H9 (cell line): Measurements from ENCODE around the gene MZT2A. TPM values are rescaled to one million over a fixed set of nuclear protein-coding genes. Genes with fewer than 3 reads are reported as not detected.
"Not testable (repeated sequence)": the region's sequence is repeated elsewhere in the genome, so short reads cannot be mapped to it uniquely, and the experiment has no call there.

ENCODE experiments used
- DNase-seq: peaks from one replicate; pipeline ENCODE4 v3.0.0-alpha.2; 2017
- H2AFZ ChIP-seq: one replicate; pipeline ENCODE4 v1.6.1; 2013; ENCODE audit warnings: mild to moderate bottlenecking, low read length, control low read depth, moderate library complexity
- H2AK5ac ChIP-seq: 2 replicates; pipeline ENCODE4 v1.6.1; 2013; ENCODE audit warnings: low read length, control low read depth, mixed read lengths; ENCODE audit not compliant: insufficient read length
- H2BK120ac ChIP-seq: one replicate; pipeline ENCODE4 v1.6.1; 2013; ENCODE audit warnings: low read depth, mild to moderate bottlenecking, low read length, control low read depth, inconsistent platforms; ENCODE audit not compliant: poor library complexity, severe bottlenecking
- H2BK12ac ChIP-seq: 2 replicates; pipeline ENCODE4 v1.6.1; 2013; ENCODE audit warnings: low read length, control low read depth, mixed read lengths, low read depth; ENCODE audit not compliant: insufficient read length
- H2BK15ac ChIP-seq: 2 replicates; pipeline ENCODE4 v1.6.1; 2013; ENCODE audit warnings: low read depth, low read length, control low read depth
- H2BK20ac ChIP-seq: one replicate; pipeline ENCODE4 v1.6.1; 2013; ENCODE audit warnings: low read depth, mild to moderate bottlenecking, low read length, control low read depth, inconsistent platforms; ENCODE audit not compliant: poor library complexity, severe bottlenecking
- H2BK5ac ChIP-seq: 2 replicates; pipeline ENCODE4 v1.6.1; 2013; ENCODE audit warnings: low read length, control low read depth, mixed read lengths; ENCODE audit not compliant: insufficient read length
- H3K14ac ChIP-seq: 2 replicates; pipeline ENCODE4 v1.6.1; 2013; ENCODE audit warnings: low read length, control low read depth; ENCODE audit not compliant: insufficient read depth
- H3K18ac ChIP-seq: 2 replicates; pipeline ENCODE4 v1.6.1; 2013; ENCODE audit warnings: low read depth, mild to moderate bottlenecking, mixed read lengths, low read length, control low read depth; ENCODE audit not compliant: insufficient read length
- H3K23ac ChIP-seq: 2 replicates; pipeline ENCODE4 v1.6.1; 2013; ENCODE audit warnings: low read length, control low read depth, mixed read lengths, low read depth; ENCODE audit not compliant: insufficient read length
- H3K23me2 ChIP-seq: 2 replicates; pipeline ENCODE4 v1.6.1; 2013; ENCODE audit warnings: low read depth, mild to moderate bottlenecking, mixed read lengths, low read length, control low read depth; ENCODE audit not compliant: insufficient read length, poor library complexity, severe bottlenecking
- H3K27ac ChIP-seq: 2 replicates; pipeline ENCODE4 v1.5.1; 2013; ENCODE audit warnings: low read length, control low read depth, mixed read lengths, low read depth; ENCODE audit not compliant: insufficient read length
- H3K27me3 ChIP-seq: 2 replicates; pipeline ENCODE4 v1.6.1; 2013; ENCODE audit warnings: low read length, control low read depth, inconsistent platforms; ENCODE audit not compliant: insufficient read depth
- H3K4ac ChIP-seq: 2 replicates; pipeline ENCODE4 v1.6.1; 2013; ENCODE audit warnings: low read depth, mild to moderate bottlenecking, control low read depth, inconsistent platforms, low read length, moderate library complexity
- H3K4me1 ChIP-seq: 2 replicates; pipeline ENCODE4 v1.6.1; 2013; ENCODE audit warnings: low read length, control low read depth, inconsistent platforms; ENCODE audit not compliant: insufficient read depth
- H3K4me2 ChIP-seq: 2 replicates; pipeline ENCODE4 v1.6.1; 2013; ENCODE audit warnings: low read length, control low read depth, mixed read lengths; ENCODE audit not compliant: insufficient read length, insufficient read depth
- H3K56ac ChIP-seq: 2 replicates; pipeline ENCODE4 v1.6.1; 2013; ENCODE audit warnings: low read depth, mild to moderate bottlenecking, mixed read lengths, low read length, control low read depth; ENCODE audit not compliant: insufficient read length
- H3K79me1 ChIP-seq: 2 replicates; pipeline ENCODE4 v1.6.1; 2013; ENCODE audit warnings: low read depth, mild to moderate bottlenecking, moderate library complexity, low read length, control low read depth, inconsistent platforms; ENCODE audit not compliant: insufficient read depth, poor library complexity, severe bottlenecking
- H3K79me2 ChIP-seq: 2 replicates; pipeline ENCODE4 v1.6.1; 2013; ENCODE audit warnings: low read length, control low read depth, inconsistent platforms; ENCODE audit not compliant: insufficient read depth
- H3K9ac ChIP-seq: 2 replicates; pipeline ENCODE4 v1.6.1; 2013; ENCODE audit warnings: low read length, control low read depth, mixed read lengths; ENCODE audit not compliant: insufficient read length; ENCODE audit errors: extremely low read depth
- H3K9me3 ChIP-seq: one replicate; pipeline ENCODE4 v1.6.1; 2013; ENCODE audit warnings: low read depth, low read length, inconsistent platforms; ENCODE audit not compliant: control insufficient read depth
- H3T11ph ChIP-seq: one replicate; pipeline ENCODE4 v1.6.1; 2013; ENCODE audit warnings: mild to moderate bottlenecking, low read length, control low read depth, inconsistent platforms
- H4K20me1 ChIP-seq: one replicate; pipeline ENCODE4 v1.6.1; 2013; ENCODE audit not compliant: control insufficient read depth, insufficient read length, insufficient read depth
- H4K5ac ChIP-seq: 2 replicates; pipeline ENCODE4 v1.6.1; 2013; ENCODE audit warnings: low read depth, mild to moderate bottlenecking, mixed read lengths, low read length, control low read depth; ENCODE audit not compliant: insufficient read length
- H4K8ac ChIP-seq: replicated peaks from 2 replicates; pipeline ENCODE4 v1.6.1; 2013; ENCODE audit warnings: low read length, control low read depth, mixed read lengths, low read depth; ENCODE audit not compliant: insufficient read length
- H4K91ac ChIP-seq: 2 replicates; pipeline ENCODE4 v1.6.1; 2013; ENCODE audit warnings: low read depth, mild to moderate bottlenecking, moderate library complexity, mixed read lengths, low read length, control low read depth; ENCODE audit not compliant: insufficient read length
- H3K27ac Mint-ChIP-seq, 3 experiments: 2 replicates in 2 of 3; 3 replicates in 1 of 3; pipeline ENCODE4 v1.8.0; 2020 to 2021; ENCODE audit warnings: mixed read lengths in 3 of 3, mild to moderate bottlenecking in 1 of 3, moderate library complexity in 1 of 3
- H3K27me3 Mint-ChIP-seq: 2 replicates; pipeline ENCODE4 v1.8.0; 2021; ENCODE audit warnings: low read depth, mild to moderate bottlenecking, moderate library complexity, mixed read lengths
- H3K36me3 Mint-ChIP-seq, 3 experiments: 2 replicates in 2 of 3; 3 replicates in 1 of 3; pipeline ENCODE4 v1.8.0; 2020 to 2021; ENCODE audit warnings: low read depth in 3 of 3, mixed read lengths in 3 of 3; ENCODE audit not compliant: insufficient read depth in 1 of 3
- H3K4me1 Mint-ChIP-seq, 2 experiments: 2 replicates each; pipeline ENCODE4 v1.8.0; 2020; ENCODE audit warnings: mixed read lengths in 2 of 2
- H3K4me3 Mint-ChIP-seq, 2 experiments: 2 replicates in 1 of 2; 3 replicates in 1 of 2; pipeline ENCODE4 v1.8.0; 2020 to 2021; ENCODE audit warnings: mild to moderate bottlenecking in 2 of 2, mixed read lengths in 2 of 2, moderate library complexity in 1 of 2
- H3K9me3 Mint-ChIP-seq, 2 experiments: 2 replicates in 1 of 2; 3 replicates in 1 of 2; pipeline ENCODE4 v1.8.0; 2020; ENCODE audit warnings: mild to moderate bottlenecking in 2 of 2, mixed read lengths in 2 of 2, moderate library complexity in 1 of 2
- CTCF ChIP-seq: fragments of 200-600 bp; sonication (generic); conservative IDR thresholded peaks from 3 replicates; pipeline ENCODE4 v1.8.0; 2021; ENCODE audit warnings: antibody characterized with exemption, mild to moderate bottlenecking
- WGBS: extraction: QIAGEN DNeasy Blood & Tissue Kit; methylation state at CpG from one replicate; pipeline ENCODE4 v1.1.7; 2013; ENCODE audit warnings: missing lambda C conversion rate, low lambda C conversion rate, mixed read lengths; ENCODE audit not compliant: insufficient read length; ENCODE audit errors: extremely low coverage; 5-methylcytosine and 5-hydroxymethylcytosine counted together
- total RNA-seq: library from RNA; stranded (reverse); gene quantifications from 2 replicates; pipeline ENCODE4 v1.2.1, GENCODE V29; 2021

The MZT2A gene
- total RNA-seq, 1 experiment from 2014 or later = 127 TPM

- Histone ChIP-seq H4K5ac (no peak overlapping the region), H3K14ac (no peak overlapping the region), H3K4me1 (no peaks in the 10 kb centered on the region), H3K23me2 (no peaks in the 10 kb centered on the region), H3K79me2 (no peaks in the 10 kb centered on the region), H2AK5ac (no peak overlapping the region), H2AFZ (no peak overlapping the region), H3K9me3 (no peaks in the 10 kb centered on the region), H2BK5ac (no peak overlapping the region), H2BK15ac (no peak overlapping the region), H2BK20ac (no peak overlapping the region), H3K27ac (no peak overlapping the region), H4K20me1 (no peaks in the 10 kb centered on the region), H3K79me1 (no peaks in the 10 kb centered on the region), H4K8ac (no peak overlapping the region), H3K4me2 (no peak overlapping the region), H3K23ac (no peak overlapping the region), H3K56ac (no peak overlapping the region), H3K18ac (no peak overlapping the region), H3K9ac (no peak overlapping the region), H2BK120ac (no peak overlapping the region), H3K27me3 (no peaks in the 10 kb centered on the region), H4K91ac (no peak overlapping the region), H3K4ac (no peak overlapping the region), H3T11ph (no peak overlapping the region), H2BK12ac (no peak overlapping the region)
- H3K4me3 Mint-ChIP-seq = no peak overlapping the region
- H3K4me1 Mint-ChIP-seq = peaks cover 0 to 4% of the 10 kb centered on the region in 2 experiments; a peak in 2 of 4 replicates
- peaks cover 1% of the 10 kb centered on the region; the same call in 1 of the 2 replicates for H3K27me3 Mint-ChIP-seq
- no peaks in the 10 kb centered on the region for H3K9me3 Mint-ChIP-seq
- no CpG with 5 or more reads among the region's 20 CpGs for WGBS
- H3K36me3 Mint-ChIP-seq = peaks cover 2 to 22% (median 18%) of the 10 kb centered on the region in 3 experiments; a peak in 6 of 7 replicates
- DNase-seq = peak; percentile 63
- TF ChIP-seq CTCF = no peak
- peak overlapping the region in 2 of 3 experiments; percentile 79 to 89; a peak in 4 of 7 replicates for H3K27ac Mint-ChIP-seq
Measured at GRCh38 chr2:131521961-131522781, 30.0 kb upstream of the MZT2A start.

DNA sequence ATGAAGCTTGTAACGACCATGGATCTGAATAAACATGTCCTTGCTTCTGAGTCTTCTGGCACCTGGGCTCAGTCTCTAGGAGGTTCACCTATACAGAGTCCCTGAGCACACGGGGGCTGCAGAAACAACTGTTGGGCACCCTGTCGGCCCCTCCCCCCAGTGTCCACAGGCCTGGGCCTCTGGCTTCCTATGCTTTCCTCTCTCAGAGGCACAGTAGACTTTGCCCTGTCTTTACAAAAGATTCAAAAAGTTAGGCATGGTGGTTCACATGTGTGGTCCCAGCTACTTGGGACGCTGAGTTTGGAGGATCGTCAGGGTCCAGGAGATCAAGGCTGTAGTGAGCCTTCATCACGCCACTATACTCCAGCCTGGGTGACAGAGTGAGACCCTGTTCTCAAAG, 29.3 kb upstream of the MZT2A start:
- not testable (repeated sequence) for H3K27me3 ChIP-seq, H2BK120ac ChIP-seq, H4K5ac ChIP-seq, H3K9me3 ChIP-seq, H2BK12ac ChIP-seq, H3K4me1 ChIP-seq, H3K27ac ChIP-seq, H4K20me1 ChIP-seq, H3K79me1 ChIP-seq, H3K14ac ChIP-seq, H3K27me3 Mint-ChIP-seq, H3K4ac ChIP-seq, H3K4me1 Mint-ChIP-seq, H3K79me2 ChIP-seq, H3K18ac ChIP-seq, H2AFZ ChIP-seq, H3K4me2 ChIP-seq, H2BK5ac ChIP-seq, H4K91ac ChIP-seq, H3K23ac ChIP-seq, H2AK5ac ChIP-seq, H2BK20ac ChIP-seq, H3K56ac ChIP-seq, H3K9ac ChIP-seq, DNase-seq, H2BK15ac ChIP-seq, H3T11ph ChIP-seq, H4K8ac ChIP-seq, H3K23me2 ChIP-seq, H3K4me3 Mint-ChIP-seq, H3K9me3 Mint-ChIP-seq
- peaks cover 5 to 29% (median 22%) of the 10 kb centered on the region in 3 experiments; a peak in 6 of 7 replicates for H3K36me3 Mint-ChIP-seq
- no CpG with 5 or more reads among the region's 6 CpGs for WGBS
- H3K27ac Mint-ChIP-seq = peak overlapping the region in 2 of 3 experiments; percentile 79 to 89; a peak in 3 of 7 replicates
